Right lobe of liver (tissue), 6 donors: Measurements from ENCODE around the gene FHL1. TPM values are rescaled to one million over a fixed set of nuclear protein-coding genes. Genes with fewer than 3 reads are reported as not detected.

Experiments used
- ATAC-seq, 4 donors: fragments of 200-7000 bp; cut with Tn5 transposase; one replicate each; pipeline ENCODE4 v1.9.1; 2020; ENCODE audit warnings: mild to moderate bottlenecking in 4 of 4, moderate library complexity in 4 of 4
- DNase-seq, 3 donors: peaks; one replicate each; pipeline ENCODE4 v3.0.0-alpha.2; 2020
- H3K27ac ChIP-seq, 3 donors: fragments of 200-600 bp; one replicate each; pipeline ENCODE4 v1.8.0; 2022
- H3K27me3 ChIP-seq, 2 donors: fragments of 200-600 bp; one replicate each; pipeline ENCODE4 v1.8.0; 2022
- H3K36me3 ChIP-seq, 4 donors: fragments of 200-600 bp; sonication (generic) in 1 of 4; one replicate each; pipeline versions ENCODE4 v1.5.1 to v1.8.0; 2017 to 2022; ENCODE audit warnings: control low read depth in 1 of 4
- H3K4me1 ChIP-seq, 4 donors: fragments of 200-600 bp; sonication (generic) in 1 of 4; one replicate each; pipeline versions ENCODE4 v1.5.1 to v1.8.0; 2017 to 2022; ENCODE audit warnings: control low read depth in 1 of 4
- H3K4me3 ChIP-seq, 3 donors: fragments of 200-600 bp; one replicate each; pipeline ENCODE4 v1.8.0; 2022
- H3K9me3 ChIP-seq, 4 donors: fragments of 200-600 bp; sonication (generic) in 1 of 4; one replicate each; pipeline versions ENCODE4 v1.5.1 to v1.8.0; 2017 to 2022; ENCODE audit warnings: control low read depth in 1 of 4
- CTCF ChIP-seq, 4 donors: fragments of 200-600 bp in 3 of 4; fragments of 450-650 bp in 1 of 4; IDR thresholded peaks; one replicate each; pipeline versions ENCODE4 v1.5.1 to v1.8.0; 2016 to 2022; ENCODE audit warnings: antibody characterized with exemption in 4 of 4, mild to moderate bottlenecking in 2 of 4
- POLR2A ChIP-seq: fragments of 450-650 bp; IDR thresholded peaks from one replicate; pipeline ENCODE4 v1.6.1; 2017; ENCODE audit warnings: antibody characterized with exemption, mild to moderate bottlenecking
- WGBS: methylation state at CpG from one replicate; pipeline ENCODE4 v1.1.6; 2018; ENCODE audit warnings: low coverage, low lambda C conversion rate; ENCODE audit not compliant: insufficient coverage; ENCODE audit errors: missing lambda C conversion rate; 5-methylcytosine and 5-hydroxymethylcytosine counted together
- intact Hi-C, 2 donors: fragments of 100-400 bp; cut with DNase I; formaldehyde crosslinking; loops; one replicate each; pipeline versions ENCODE4 v1.11.2 to v1.14.1; 2022
- total RNA-seq, 6 experiments: library from RNA; depleted of rRNA in 2 of 6; stranded (reverse); fragments of >200 nt in 2 of 6; fragmentation: NEBNext Ultra II Directional in 3 of 6; extraction: Animal tissue kit (Norgen Biotek cat#: 25700) in 3 of 6; gene quantifications; one replicate each; pipeline versions ENCODE4 v1.1.0 to v1.2.4, GENCODE V29; 2016 to 2023
- donor health status: DM: no; HTN: yes; CAD: no.
- donor health status: DM: no; HTN: no; CAD: no.
- donor health status: DM: no; HTN: no; CAD: no.
- donor health status: DM: no; HTN: yes; CAD: no.
- donor health status: DM: no; HTN: yes; CAD: no.

FHL1 gene
- total RNA-seq, 6 experiments from 2014 or later, result 8.0 to 27.6 (median 18.5) TPM

GRCh38 chrX:136219893-136220292, 72.6 kb downstream of the FHL1 start:
- no peak overlapping the region for H3K27ac ChIP-seq
- peaks cover 0 to 4% of the 10 kb centered on the region in 2 donors for H3K27me3 ChIP-seq
- DNase-seq (no peak), ATAC-seq (peak in 1 of 4 donors; percentile 26)
- TF ChIP-seq CTCF (IDR thresholded peaks at IDR 0.05), result no peak
- no peak for TF ChIP-seq POLR2A
- intact Hi-C loops, result no loop called here
- H3K4me1 ChIP-seq, result no peaks in the 10 kb centered on the region
- no peaks in the 10 kb centered on the region for H3K9me3 ChIP-seq
- H3K36me3 ChIP-seq, result peaks cover 0 to 32% (median 1%) of the 10 kb centered on the region in 4 donors
- H3K4me3 ChIP-seq, result no peak overlapping the region
- 84% methylated on average over 5 of the region's 5 CpGs for WGBS

DNA sequence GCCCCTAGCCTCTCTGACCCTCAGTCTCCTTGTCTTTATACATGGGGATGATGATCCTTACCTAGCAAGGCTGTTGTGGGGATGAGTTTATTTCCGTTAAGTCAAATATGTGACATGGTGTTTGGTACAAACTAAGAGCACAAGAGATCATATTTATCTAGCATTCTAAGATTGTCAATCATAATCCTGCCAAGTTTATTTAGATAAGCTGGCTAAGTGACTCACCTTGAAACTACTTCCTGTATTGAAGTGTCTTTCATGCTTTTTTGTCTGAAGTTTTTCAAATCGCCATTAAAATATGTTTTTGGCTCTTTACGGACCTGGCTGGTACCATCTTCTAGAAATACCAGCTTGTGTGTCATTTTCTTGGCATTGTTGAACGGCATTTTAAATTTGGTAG, 73.2 kb downstream of the FHL1 start:
- Histone ChIP-seq H3K9me3 (no peaks in the 10 kb centered on the region), H3K36me3 (peaks cover 0 to 35% (median 1%) of the 10 kb centered on the region in 4 donors), H3K4me3 (no peak overlapping the region), H3K4me1 (no peaks in the 10 kb centered on the region), H3K27me3 (peaks cover 0 to 4% of the 10 kb centered on the region in 2 donors), H3K27ac (no peak overlapping the region)
- ATAC-seq, result no peak
- no peak for DNase-seq
- 55% methylated on average over 4 of the region's 4 CpGs for WGBS
- intact Hi-C loops, result no loop called here
- no peak for TF ChIP-seq POLR2A
- TF ChIP-seq CTCF (IDR thresholded peaks at IDR 0.05), result no peak

DNA sequence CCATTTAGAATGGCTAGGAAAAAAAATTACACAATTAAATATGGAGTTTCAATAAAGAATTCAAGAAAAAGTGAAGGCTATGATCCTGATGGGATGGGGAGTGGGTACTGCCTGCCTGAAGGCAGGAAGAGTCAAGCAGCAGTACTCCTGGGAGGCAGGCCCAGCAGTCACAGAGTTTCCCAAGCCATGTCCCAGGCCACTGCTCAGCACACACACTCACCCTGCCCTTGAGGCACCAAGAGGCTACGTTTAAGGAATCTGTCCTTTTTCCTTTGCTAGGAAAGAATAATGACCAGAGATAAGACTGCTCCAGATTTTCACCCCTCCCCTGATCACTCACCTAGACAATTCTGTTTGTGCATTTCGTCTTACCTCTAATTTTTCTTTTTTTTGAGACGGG, 73.6 kb downstream of the FHL1 start:
- H3K4me3 ChIP-seq, result no peak overlapping the region
- H3K36me3 ChIP-seq, result peaks cover 0 to 37% (median 1%) of the 10 kb centered on the region in 4 donors
- intact Hi-C loops, result no loop called here
- 49% methylated on average over 3 of the region's 3 CpGs for WGBS
- H3K4me1 ChIP-seq, result no peaks in the 10 kb centered on the region
- DNase-seq, result no peak
- TF ChIP-seq POLR2A (no peak), CTCF (IDR thresholded peaks at IDR 0.05) (no peak)
- no peaks in the 10 kb centered on the region for H3K9me3 ChIP-seq
- H3K27me3 ChIP-seq, result peaks cover 0 to 4% of the 10 kb centered on the region in 2 donors
- no peak overlapping the region for H3K27ac ChIP-seq
- no peak for ATAC-seq

- 63% methylated on average over 3 of the region's 3 CpGs for WGBS
- intact Hi-C loops, result no loop called here
- H3K4me1 ChIP-seq, result no peaks in the 10 kb centered on the region
Measured at GRCh38 chrX:136221851-136222513, 74.6 kb downstream of the FHL1 start.

More at GRCh38 chrX:136221851-136222513, 74.6 kb downstream of the FHL1 start:
- no peak for DNase-seq
- Histone ChIP-seq H3K27me3 (peaks cover 0 to 4% of the 10 kb centered on the region in 2 donors), H3K4me3 (no peak overlapping the region), H3K27ac (no peak overlapping the region), H3K9me3 (no peaks in the 10 kb centered on the region), H3K36me3 (peaks cover 0 to 46% (median 1%) of the 10 kb centered on the region in 4 donors)
- TF ChIP-seq CTCF (IDR thresholded peaks at IDR 0.05) (no peak), POLR2A (no peak)
- ATAC-seq, result no peak
